CD14-positive monocyte (primary cell): ENCODE data around the gene SLC35E4. TPM values are rescaled to one million over a fixed set of nuclear protein-coding genes. Genes with fewer than 3 reads are reported as not detected.

Experiments used
- DNase-seq, 3 donors: peaks; one replicate each; pipeline ENCODE4 v3.0.0-alpha.2; 2011 to 2022
- H2AFZ ChIP-seq: 2 replicates; pipeline ENCODE4 v1.6.0; 2012; ENCODE audit warnings: mild to moderate bottlenecking, low read depth, low read length, inconsistent platforms; ENCODE audit not compliant: insufficient read depth, poor library complexity, severe bottlenecking
- H3K27ac ChIP-seq, 2 donors: 1 replicate in 1 of 2; 2 replicates in 1 of 2; pipeline ENCODE4 v1.5.1; 2012 to 2013; ENCODE audit warnings: low read length in 2 of 2, control low read depth in 1 of 2, inconsistent platforms in 1 of 2, low read depth in 1 of 2, mild to moderate bottlenecking in 1 of 2
- H3K27me3 ChIP-seq, 2 donors: one replicate each; pipeline versions ENCODE4 v1.6.0 to v1.6.1; 2011 to 2013; ENCODE audit warnings: low read length in 2 of 2; ENCODE audit not compliant: control insufficient read depth in 2 of 2, insufficient read depth in 2 of 2
- H3K36me3 ChIP-seq, 2 donors: replicated peaks in 1 of 2; 1 replicate in 1 of 2; 2 replicates in 1 of 2; pipeline versions ENCODE4 v1.5.1 to v1.6.1; 2012 to 2013; ENCODE audit warnings: low read length in 2 of 2, control low read depth in 1 of 2, inconsistent platforms in 1 of 2, mild to moderate bottlenecking in 1 of 2; ENCODE audit not compliant: insufficient read depth in 2 of 2, control insufficient read depth in 1 of 2
- H3K4me1 ChIP-seq, 2 donors: 1 replicate in 1 of 2; 2 replicates in 1 of 2; pipeline versions ENCODE4 v1.5.1 to v1.6.1; 2012 to 2013; ENCODE audit warnings: low read length in 2 of 2, control low read depth in 1 of 2, inconsistent platforms in 1 of 2, mild to moderate bottlenecking in 1 of 2, moderate library complexity in 1 of 2; ENCODE audit not compliant: insufficient read depth in 2 of 2, control insufficient read depth in 1 of 2
- H3K4me2 ChIP-seq: replicated peaks from 2 replicates; pipeline ENCODE3; 2012; ENCODE audit warnings: low read length, moderate library complexity, mild to moderate bottlenecking; ENCODE audit not compliant: poor library complexity, severe bottlenecking; ENCODE audit errors: extremely low read depth
- H3K4me3 ChIP-seq, 3 experiments: fragments of 200-600 bp in 1 of 3; sonication (generic) in 1 of 3; replicated peaks in 1 of 3; 1 replicate in 2 of 3; 2 replicates in 1 of 3; pipeline ENCODE4 v1.5.1; 2011 to 2013; ENCODE audit warnings: low read length in 3 of 3, mild to moderate bottlenecking in 3 of 3, control low read depth in 2 of 3, low read depth in 2 of 3, inconsistent platforms in 1 of 3, moderate library complexity in 1 of 3
- H3K79me2 ChIP-seq: 2 replicates; pipeline ENCODE4 v1.6.0; 2012; ENCODE audit warnings: mild to moderate bottlenecking, control low read depth, inconsistent platforms, low read length, moderate library complexity; ENCODE audit not compliant: insufficient read depth
- H3K9ac ChIP-seq: 2 replicates; pipeline ENCODE4 v1.6.0; 2017; ENCODE audit warnings: low read length, mild to moderate bottlenecking; ENCODE audit not compliant: insufficient read depth, poor library complexity, severe bottlenecking
- H3K9me3 ChIP-seq, 2 donors: replicated peaks in 1 of 2; 1 replicate in 1 of 2; 2 replicates in 1 of 2; pipeline versions ENCODE4 v1.5.1 to v1.6.1; 2012 to 2013; ENCODE audit warnings: low read length in 2 of 2, control low read depth in 1 of 2; ENCODE audit not compliant: control insufficient read depth in 1 of 2, insufficient read depth in 1 of 2
- H4K20me1 ChIP-seq: 2 replicates; pipeline ENCODE4 v1.6.0; 2012; ENCODE audit warnings: mild to moderate bottlenecking, low read length, control low read depth, moderate library complexity; ENCODE audit not compliant: insufficient read depth
- H3K27ac Mint-ChIP-seq, 7 donors: one replicate each; pipeline ENCODE4 v1.8.0; 2020; ENCODE audit warnings: mild to moderate bottlenecking in 7 of 7, mixed read lengths in 7 of 7, moderate library complexity in 6 of 7, inconsistent platforms in 2 of 7
- H3K27me3 Mint-ChIP-seq, 3 donors: one replicate each; pipeline ENCODE4 v1.8.0; 2021 to 2022; ENCODE audit warnings: low read depth in 3 of 3, mild to moderate bottlenecking in 3 of 3, mixed read lengths in 3 of 3, moderate library complexity in 3 of 3, inconsistent platforms in 1 of 3
- H3K36me3 Mint-ChIP-seq, 2 donors: one replicate each; pipeline ENCODE4 v1.8.0; 2020; ENCODE audit warnings: mixed read lengths in 2 of 2, inconsistent platforms in 1 of 2, mild to moderate bottlenecking in 1 of 2
- H3K4me1 Mint-ChIP-seq: one replicate; pipeline ENCODE4 v1.8.0; 2020; ENCODE audit warnings: mild to moderate bottlenecking, mixed read lengths
- H3K4me3 Mint-ChIP-seq, 2 donors: one replicate each; pipeline ENCODE4 v1.8.0; 2020; ENCODE audit warnings: mild to moderate bottlenecking in 2 of 2, mixed read lengths in 2 of 2, moderate library complexity in 1 of 2
- H3K9me3 Mint-ChIP-seq, 7 donors: one replicate each; pipeline ENCODE4 v1.8.0; 2020 to 2022; ENCODE audit warnings: mixed read lengths in 7 of 7, mild to moderate bottlenecking in 6 of 7, moderate library complexity in 6 of 7, inconsistent platforms in 2 of 7
- whole genome bisulfite sequencing: methylation state at CpG from one replicate; pipeline ENCODE4 v1.1.5; 2013; ENCODE audit warnings: missing lambda C conversion rate; ENCODE audit not compliant: insufficient coverage; 5-methylcytosine and 5-hydroxymethylcytosine counted together
- intact Hi-C, 2 donors: fragments of 100-400 bp; cut with micrococcal nuclease; formaldehyde crosslinking; loops; one replicate each; pipeline versions ENCODE4 v1.15.0 to v1.15.1; 2023
- polyA plus RNA-seq, 3 donors: library from polyadenylated mRNA; depleted of rRNA in 1 of 3; unstranded in 2 of 3; stranded (reverse) in 1 of 3; fragments of 300-500 nt in 2 of 3; fragments of >200 nt in 1 of 3; fragmentation: Illumina TruSeq in 2 of 3; gene quantifications; 1 replicate in 2 of 3; 2 replicates in 1 of 3; pipeline ENCODE4 v1.2.3, GENCODE V29; 2012 to 2021
- TF ChIP-seq, protein P1 (sequence below): fragments of 200-600 bp; IDR thresholded peaks from one replicate; pipeline ENCODE4 v1.8.0; 2022; ENCODE audit warnings: antibody characterized with exemption, mild to moderate bottlenecking

The SLC35E4 gene
- polyA plus RNA-seq, 3 donors = 1.4 to 2.4 (median 1.6) TPM

DNA sequence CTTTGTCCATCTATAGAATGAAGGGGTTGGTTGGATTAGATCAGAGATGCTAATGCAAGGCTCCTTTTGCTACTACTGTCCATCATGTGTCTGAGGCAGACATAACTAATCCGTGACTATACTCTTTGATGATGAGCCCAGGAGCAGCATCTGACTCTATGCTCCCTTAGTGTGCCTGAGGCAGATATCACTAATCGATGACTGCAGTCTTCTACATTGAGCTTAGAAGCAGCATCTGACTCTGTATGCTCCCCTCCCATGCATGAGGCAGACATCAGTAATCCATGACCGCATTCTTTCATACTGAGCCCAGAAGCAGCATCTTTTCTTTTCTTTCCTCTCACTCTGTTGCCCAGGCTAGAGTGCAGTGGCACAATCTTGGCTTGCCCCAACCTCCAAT, 24.4 kb upstream of the SLC35E4 start:
- H3K9me3 ChIP-seq = no peaks in the 10 kb centered on the region
- Mint-ChIP-seq H3K36me3 (peaks cover 11 to 22% of the 10 kb centered on the region in 2 donors), H3K9me3 (peaks cover 0 to 4% (median 0%) of the 10 kb centered on the region in 7 donors), H3K27me3 (peaks cover 1 to 2% (median 2%) of the 10 kb centered on the region in 3 donors), H3K27ac (peak overlapping the region in 6 of 7 donors; percentile 95 to 100 (median 98)), H3K4me3 (no peak overlapping the region), H3K4me1 (peaks cover 64% of the 10 kb centered on the region)
- intact Hi-C loops = no loop called here
- no peak overlapping the region for H2AFZ ChIP-seq
- WGBS = 97% methylated on average over 3 of the region's 3 CpGs
- no peaks in the 10 kb centered on the region for H3K36me3 ChIP-seq
- TF ChIP-seq, protein P1, sequence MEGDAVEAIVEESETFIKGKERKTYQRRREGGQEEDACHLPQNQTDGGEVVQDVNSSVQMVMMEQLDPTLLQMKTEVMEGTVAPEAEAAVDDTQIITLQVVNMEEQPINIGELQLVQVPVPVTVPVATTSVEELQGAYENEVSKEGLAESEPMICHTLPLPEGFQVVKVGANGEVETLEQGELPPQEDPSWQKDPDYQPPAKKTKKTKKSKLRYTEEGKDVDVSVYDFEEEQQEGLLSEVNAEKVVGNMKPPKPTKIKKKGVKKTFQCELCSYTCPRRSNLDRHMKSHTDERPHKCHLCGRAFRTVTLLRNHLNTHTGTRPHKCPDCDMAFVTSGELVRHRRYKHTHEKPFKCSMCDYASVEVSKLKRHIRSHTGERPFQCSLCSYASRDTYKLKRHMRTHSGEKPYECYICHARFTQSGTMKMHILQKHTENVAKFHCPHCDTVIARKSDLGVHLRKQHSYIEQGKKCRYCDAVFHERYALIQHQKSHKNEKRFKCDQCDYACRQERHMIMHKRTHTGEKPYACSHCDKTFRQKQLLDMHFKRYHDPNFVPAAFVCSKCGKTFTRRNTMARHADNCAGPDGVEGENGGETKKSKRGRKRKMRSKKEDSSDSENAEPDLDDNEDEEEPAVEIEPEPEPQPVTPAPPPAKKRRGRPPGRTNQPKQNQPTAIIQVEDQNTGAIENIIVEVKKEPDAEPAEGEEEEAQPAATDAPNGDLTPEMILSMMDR = no peak
- no peak for DNase-seq
- peak overlapping the region in 1 of 2 donors; percentile 97 for H3K27ac ChIP-seq
- H3K4me1 ChIP-seq = peaks cover 61 to 70% of the 10 kb centered on the region in 2 donors
- no peaks in the 10 kb centered on the region for H3K27me3 ChIP-seq
- H3K4me3 ChIP-seq = no peak overlapping the region
- H4K20me1 ChIP-seq = no peaks in the 10 kb centered on the region
- no peak overlapping the region for H3K9ac ChIP-seq
- H3K4me2 ChIP-seq = no peak overlapping the region
- no peaks in the 10 kb centered on the region for H3K79me2 ChIP-seq

DNA sequence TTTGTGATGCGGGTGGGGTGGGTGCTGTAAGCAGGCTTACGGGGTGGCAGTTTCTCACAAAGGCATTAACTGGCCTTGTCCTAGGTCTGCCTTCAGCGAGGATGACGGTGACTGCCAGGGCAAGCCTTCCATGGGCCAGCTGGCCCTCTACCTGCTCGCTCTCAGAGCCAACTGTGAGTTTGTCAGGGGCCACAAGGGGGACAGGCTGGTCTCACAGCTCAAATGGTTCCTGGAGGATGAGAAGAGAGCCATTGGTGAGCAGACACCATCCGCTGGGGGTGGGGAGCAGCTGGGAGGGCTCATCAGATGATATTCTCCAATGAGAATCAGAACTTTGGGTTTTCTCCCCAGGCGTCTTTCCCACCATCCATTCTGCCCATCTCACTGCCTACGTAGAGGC, 22.8 kb upstream of the SLC35E4 start:
- H3K9ac ChIP-seq = no peak overlapping the region
- H3K79me2 ChIP-seq = no peaks in the 10 kb centered on the region
- no peak overlapping the region for H2AFZ ChIP-seq
- H4K20me1 ChIP-seq = no peaks in the 10 kb centered on the region
- H3K27me3 ChIP-seq = no peaks in the 10 kb centered on the region
- H3K27ac ChIP-seq = no peak overlapping the region
- H3K4me3 ChIP-seq = no peak overlapping the region
- WGBS = 100% methylated on average over 5 of the region's 8 CpGs
- no peaks in the 10 kb centered on the region for H3K9me3 ChIP-seq
- Mint-ChIP-seq H3K27me3 (peaks cover 1 to 3% (median 2%) of the 10 kb centered on the region in 3 donors), H3K9me3 (peaks cover 0 to 4% (median 0%) of the 10 kb centered on the region in 7 donors), H3K4me3 (no peak overlapping the region), H3K4me1 (peaks cover 50% of the 10 kb centered on the region), H3K36me3 (peaks cover 17 to 25% of the 10 kb centered on the region in 2 donors), H3K27ac (peak overlapping the region in 3 of 7 donors; percentile 22 to 75 (median 72))
- intact Hi-C loops = no loop called here
- TF ChIP-seq, protein P1 = no peak
- no peaks in the 10 kb centered on the region for H3K36me3 ChIP-seq
- no peak for DNase-seq
- peaks cover 46 to 59% of the 10 kb centered on the region in 2 donors for H3K4me1 ChIP-seq
- no peak overlapping the region for H3K4me2 ChIP-seq
